ENCODE results near the gene ADGRG6.
"Not testable (repeated sequence)": the region's sequence is repeated elsewhere in the genome, so short reads cannot be mapped to it uniquely, and the experiment has no call there.

The ADGRG6 gene

GRCh38 chr6:142416686-142417085 lies 114.9 kb downstream of the ADGRG6 start:
- in situ Hi-C loops (cut with HindIII; ENCODE audit: low pct_unique_long_range_greater_than_20kb, low sequenced_read_pairs), result no loop called here
- DNase-seq (ENCODE audit: low read depth in 1 of 2, low spot score in 1 of 2), result no peak
- no peak for TF ChIP-seq JUND (IDR thresholded peaks at IDR 0.05; ENCODE audit: low read depth)

GRCh38 chr6:142417331-142417750 lies 115.5 kb downstream of the ADGRG6 start:
- no peak for TF ChIP-seq JUND (IDR thresholded peaks at IDR 0.05; ENCODE audit: low read depth)
- no peak for DNase-seq (ENCODE audit: low read depth in 1 of 2, low spot score in 1 of 2)
- in situ Hi-C loops (cut with HindIII; ENCODE audit: low pct_unique_long_range_greater_than_20kb, low sequenced_read_pairs), result no loop called here

GRCh38 chr6:142419071-142419470 lies 117.3 kb downstream of the ADGRG6 start:
- no peak for DNase-seq (ENCODE audit: low read depth in 1 of 2, low spot score in 1 of 2)
- in situ Hi-C loops (cut with HindIII; ENCODE audit: low pct_unique_long_range_greater_than_20kb, low sequenced_read_pairs), result no loop called here
- no peak for TF ChIP-seq JUND (IDR thresholded peaks at IDR 0.05; ENCODE audit: low read depth)

GRCh38 chr6:142420802-142421201 lies 119.0 kb downstream of the ADGRG6 start:
- no peak for TF ChIP-seq JUND (IDR thresholded peaks at IDR 0.05; ENCODE audit: low read depth)
- in situ Hi-C loops (cut with HindIII; ENCODE audit: low pct_unique_long_range_greater_than_20kb, low sequenced_read_pairs), result no loop called here
- no peak for DNase-seq (ENCODE audit: low read depth in 1 of 2, low spot score in 1 of 2)

GRCh38 chr6:142421285-142422117 lies 119.7 kb downstream of the ADGRG6 start:
- DNase-seq (ENCODE audit: low read depth in 1 of 2, low spot score in 1 of 2), result no peak
- no peak for TF ChIP-seq JUND (IDR thresholded peaks at IDR 0.05; ENCODE audit: low read depth)
- in situ Hi-C loops (cut with HindIII; ENCODE audit: low pct_unique_long_range_greater_than_20kb, low sequenced_read_pairs), result no loop called here

- DNase-seq (ENCODE audit: low read depth in 1 of 2, low spot score in 1 of 2); in situ Hi-C loops (cut with HindIII; ENCODE audit: low pct_unique_long_range_greater_than_20kb, low sequenced_read_pairs): not testable (repeated sequence)
Observed at GRCh38 chr6:142426444-142427132, 124.8 kb downstream of the ADGRG6 start.

GRCh38 chr6:142428468-142428867 lies 126.7 kb downstream of the ADGRG6 start:
- DNase-seq (ENCODE audit: low read depth in 1 of 2, low spot score in 1 of 2); in situ Hi-C loops (cut with HindIII; ENCODE audit: low pct_unique_long_range_greater_than_20kb, low sequenced_read_pairs): not testable (repeated sequence)

GRCh38 chr6:142429195-142429594 lies 127.4 kb downstream of the ADGRG6 start:
- TF ChIP-seq JUND (IDR thresholded peaks at IDR 0.05; ENCODE audit: low read depth), result no peak
- no peak for DNase-seq (ENCODE audit: low read depth in 1 of 2, low spot score in 1 of 2)
- in situ Hi-C loops (cut with HindIII; ENCODE audit: low pct_unique_long_range_greater_than_20kb, low sequenced_read_pairs), result no loop called here

GRCh38 chr6:142433419-142433818 lies 131.6 kb downstream of the ADGRG6 start:
- TF ChIP-seq JUND (IDR thresholded peaks at IDR 0.05; ENCODE audit: low read depth), result no peak
- DNase-seq (ENCODE audit: low read depth in 1 of 2, low spot score in 1 of 2), result no peak
- in situ Hi-C loops (cut with HindIII; ENCODE audit: low pct_unique_long_range_greater_than_20kb, low sequenced_read_pairs), result no loop called here

- no peak for DNase-seq (ENCODE audit: low read depth in 1 of 2, low spot score in 1 of 2)
- in situ Hi-C loops (cut with HindIII; ENCODE audit: low pct_unique_long_range_greater_than_20kb, low sequenced_read_pairs), result no loop called here
Observed at GRCh38 chr6:142438898-142439297, 137.1 kb downstream of the ADGRG6 start.

GRCh38 chr6:142440600-142441293 lies 138.9 kb downstream of the ADGRG6 start:
- in situ Hi-C loops (cut with HindIII; ENCODE audit: low pct_unique_long_range_greater_than_20kb, low sequenced_read_pairs), result no loop called here
- TF ChIP-seq JUND (IDR thresholded peaks at IDR 0.05; ENCODE audit: low read depth), result no peak
- DNase-seq (ENCODE audit: low read depth in 1 of 2, low spot score in 1 of 2), result no peak

More at GRCh38 chr6:142438898-142439297, 137.1 kb downstream of the ADGRG6 start:
- no peak for TF ChIP-seq JUND (IDR thresholded peaks at IDR 0.05; ENCODE audit: low read depth)

GRCh38 chr6:142441716-142442115 lies 139.9 kb downstream of the ADGRG6 start:
- no peak for TF ChIP-seq JUND (IDR thresholded peaks at IDR 0.05; ENCODE audit: low read depth)
- no peak for DNase-seq (ENCODE audit: low read depth in 1 of 2, low spot score in 1 of 2)
- in situ Hi-C loops (cut with HindIII; ENCODE audit: low pct_unique_long_range_greater_than_20kb, low sequenced_read_pairs), result no loop called here

GRCh38 chr6:142443102-142443501 lies 141.3 kb downstream of the ADGRG6 start:
- no peak for TF ChIP-seq JUND (IDR thresholded peaks at IDR 0.05; ENCODE audit: low read depth)
- no peak for DNase-seq (ENCODE audit: low read depth in 1 of 2, low spot score in 1 of 2)
- in situ Hi-C loops (cut with HindIII; ENCODE audit: low pct_unique_long_range_greater_than_20kb, low sequenced_read_pairs), result no loop called here
